Endothelial cell of umbilical vein (primary cell): Measurements from ENCODE around the gene HOXB5.

ENCODE experiments used
- CTCF ChIP-seq, 2 donors: IDR thresholded peaks; 1 replicate in 1 of 2; 2 replicates in 1 of 2; pipeline ENCODE4 v1.5.1; 2011; ENCODE audit warnings: low read length in 2 of 2, mild to moderate bottlenecking in 2 of 2, moderate library complexity in 2 of 2, control low read depth in 1 of 2, inconsistent platforms in 1 of 2, low read depth in 1 of 2; ENCODE audit not compliant: insufficient read depth in 1 of 2; ENCODE audit errors: extremely low read depth in 1 of 2
- EZH2 ChIP-seq: IDR thresholded peaks from 2 replicates; pipeline ENCODE4 v1.6.1; 2012; ENCODE audit warnings: borderline replicate concordance, low read depth, mild to moderate bottlenecking, moderate library complexity, low read length, inconsistent platforms; ENCODE audit not compliant: severe bottlenecking
- JUN ChIP-seq: IDR thresholded peaks from 2 replicates; pipeline ENCODE4 v1.6.1; 2011; ENCODE audit warnings: borderline replicate concordance, low read depth; ENCODE audit not compliant: insufficient read length, insufficient read depth
- MAX ChIP-seq: IDR thresholded peaks from 2 replicates; pipeline ENCODE4 v1.6.1; 2011; ENCODE audit not compliant: insufficient read depth, insufficient read length
- POLR2A ChIP-seq: IDR thresholded peaks from 2 replicates; pipeline ENCODE4 v1.6.1; 2012; ENCODE audit warnings: low read depth, mild to moderate bottlenecking, control low read depth, low read length
- POLR2AphosphoS5 ChIP-seq: IDR thresholded peaks from 2 replicates; pipeline ENCODE4 v1.6.1; 2012; ENCODE audit warnings: low read depth, mild to moderate bottlenecking, control low read depth, low read length, moderate library complexity; ENCODE audit not compliant: insufficient read depth

GRCh38 chr17:48543854-48544348 is 49.7 kb downstream of the HOXB5 start:
- TF ChIP-seq POLR2AphosphoS5 (no peak), MAX (no peak), CTCF (IDR thresholded peaks at IDR 0.05; ENCODE audit: extremely low read depth in 1 of 2, insufficient read depth in 1 of 2, low read depth in 1 of 2, low read length in 2 of 2) (no peak), EZH2 (no peak), POLR2A (no peak), JUN (no peak)
